ENCODE data around the gene TSPAN9. TPM values are rescaled to one million over a fixed set of nuclear protein-coding genes. Genes with fewer than 3 reads are reported as not detected.

The TSPAN9 gene
- total and polyA plus RNA-seq, 9 of the 15 experiments (the other 6 are each of a cell fraction or from before 2014, with no cell fraction given), result 0.23 to 2.1 (median 0.60) TPM; not detected in 2

DNA sequence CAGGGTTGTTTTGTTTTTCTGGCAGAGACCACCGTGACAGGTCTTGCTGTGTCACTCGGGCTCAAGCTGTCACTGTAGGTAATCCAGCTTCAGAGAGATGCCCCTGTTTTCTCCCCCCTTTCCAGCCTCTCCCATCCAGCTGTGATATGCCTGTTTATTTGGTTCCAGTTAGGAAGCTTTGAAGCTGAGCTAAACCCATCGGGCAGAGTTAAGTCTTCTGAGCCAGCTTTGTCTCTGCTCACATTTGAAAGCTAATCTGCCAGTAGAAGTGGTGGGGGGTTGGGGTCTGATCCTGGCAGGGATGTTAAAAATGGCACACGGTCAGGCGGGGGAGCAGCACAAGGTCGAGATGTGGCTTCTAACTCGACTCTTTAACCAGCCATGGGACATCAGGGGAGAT is 130.0 kb downstream of the TSPAN9 start:
- no TSS peak for BruUV-seq (replicated peaks)
- DNase-seq (ENCODE audit: extremely low read depth in 1 of 4, low spot score in 3 of 4) (no peak), FAIRE-seq (no peak), ATAC-seq (no peak)
- no peaks in the 10 kb centered on the region for H3K79me2 ChIP-seq (ENCODE audit: control insufficient read depth, insufficient read depth, low read length)
- H3K4me1 ChIP-seq (replicated peaks in 1 of 2; ENCODE audit: control insufficient read depth in 2 of 2, insufficient read depth in 2 of 2, low read length in 2 of 2), result no peaks in the 10 kb centered on the region
- POLR2A ChIA-PET, result interaction anchor here (0.7 kb wide), 2 partner anchors 15 to 61 kb away, joined by 3 read pairs; no protein-coding TSS in a partner anchor
- no peak overlapping the region for H3K9ac ChIP-seq (ENCODE audit: insufficient read depth in 1 of 2, low read depth in 2 of 2, low read length in 2 of 2)
- in situ Hi-C loops (cut with MboI) (no loop called here), intact Hi-C loops (cut with micrococcal nuclease) (loop anchor here (10.0 kb wide), 1 partner anchor 68 kb away; no protein-coding TSS in a partner anchor)
- H3K27ac ChIP-seq (ENCODE audit: extremely low read depth, low read depth, low read length), result no peak overlapping the region
- WGBS (ENCODE audit: insufficient coverage, low coverage, missing lambda C conversion rate), result 0% methylated on average over 5 of the region's 7 CpGs
- no peak overlapping the region for H3K4me3 ChIP-seq
- H2AFZ ChIP-seq (ENCODE audit: low read depth, low read length), result no peak overlapping the region
- H3K9me1 ChIP-seq (ENCODE audit: control insufficient read depth, insufficient read depth, low read length), result no peaks in the 10 kb centered on the region
- H3K4me2 ChIP-seq (ENCODE audit: insufficient read depth, low read length), result no peak overlapping the region
- peaks cover 0 to 6% of the 10 kb centered on the region in 2 experiments; a peak in 1 of 5 replicates for H3K27me3 ChIP-seq (ENCODE audit: control insufficient read depth in 2 of 2, insufficient read depth in 2 of 2, low read length in 2 of 2)
- CTCF ChIA-PET (ENCODE audit: low intra/inter-chr PET ratio), result no interaction called here
- H3K9me3 ChIP-seq (replicated peaks; ENCODE audit: control insufficient read depth, insufficient read depth, low read depth, low read length), result no peaks in the 10 kb centered on the region
- H4K20me1 ChIP-seq (replicated peaks; ENCODE audit: control insufficient read depth, insufficient read depth, low read length), result peaks cover 7% of the 10 kb centered on the region
- H3K36me3 ChIP-seq (ENCODE audit: control insufficient read depth, insufficient read depth, low read length), result no peaks in the 10 kb centered on the region
- TF ChIP-seq, protein P1, sequence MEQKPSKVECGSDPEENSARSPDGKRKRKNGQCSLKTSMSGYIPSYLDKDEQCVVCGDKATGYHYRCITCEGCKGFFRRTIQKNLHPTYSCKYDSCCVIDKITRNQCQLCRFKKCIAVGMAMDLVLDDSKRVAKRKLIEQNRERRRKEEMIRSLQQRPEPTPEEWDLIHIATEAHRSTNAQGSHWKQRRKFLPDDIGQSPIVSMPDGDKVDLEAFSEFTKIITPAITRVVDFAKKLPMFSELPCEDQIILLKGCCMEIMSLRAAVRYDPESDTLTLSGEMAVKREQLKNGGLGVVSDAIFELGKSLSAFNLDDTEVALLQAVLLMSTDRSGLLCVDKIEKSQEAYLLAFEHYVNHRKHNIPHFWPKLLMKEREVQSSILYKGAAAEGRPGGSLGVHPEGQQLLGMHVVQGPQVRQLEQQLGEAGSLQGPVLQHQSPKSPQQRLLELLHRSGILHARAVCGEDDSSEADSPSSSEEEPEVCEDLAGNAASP (IDR thresholded peaks at IDR 0.05), result no peak
- no peak for TF ChIP-seq NR1H2 (CRISPR knock-in tag; IDR thresholded peaks at IDR 0.05)
- TF ChIP-seq NR2F6 (CRISPR knock-in tag; IDR thresholded peaks at IDR 0.05), result no peak
- TF ChIP-seq POLR2AphosphoS5 (IDR thresholded peaks at IDR 0.05; ENCODE audit: control insufficient read depth, insufficient read depth, low read depth, low read length), result no peak
- no peak for TF ChIP-seq LCOR (CRISPR knock-in tag; IDR thresholded peaks at IDR 0.05)
- no peak for TF ChIP-seq CBX8 (IDR thresholded peaks at IDR 0.05; ENCODE audit: borderline replicate concordance, extremely low read depth, low read depth, low read length, poor library complexity, severe bottlenecking)
- TF ChIP-seq ZNF165 (CRISPR knock-in tag; IDR thresholded peaks at IDR 0.05; ENCODE audit: borderline replicate concordance), result no peak
- no peak for TF ChIP-seq SUPT5H (IDR thresholded peaks at IDR 0.05)
- TF ChIP-seq ZNF785 (CRISPR knock-in tag; IDR thresholded peaks at IDR 0.05), result no peak
- TF ChIP-seq HMGN3 (IDR thresholded peaks at IDR 0.05; ENCODE audit: borderline replicate concordance, extremely low read depth, insufficient read length, low read depth, low read length), result no peak
- TF ChIP-seq ADNP (tag; IDR thresholded peaks at IDR 0.05), result no peak
- TF ChIP-seq, protein P2, sequence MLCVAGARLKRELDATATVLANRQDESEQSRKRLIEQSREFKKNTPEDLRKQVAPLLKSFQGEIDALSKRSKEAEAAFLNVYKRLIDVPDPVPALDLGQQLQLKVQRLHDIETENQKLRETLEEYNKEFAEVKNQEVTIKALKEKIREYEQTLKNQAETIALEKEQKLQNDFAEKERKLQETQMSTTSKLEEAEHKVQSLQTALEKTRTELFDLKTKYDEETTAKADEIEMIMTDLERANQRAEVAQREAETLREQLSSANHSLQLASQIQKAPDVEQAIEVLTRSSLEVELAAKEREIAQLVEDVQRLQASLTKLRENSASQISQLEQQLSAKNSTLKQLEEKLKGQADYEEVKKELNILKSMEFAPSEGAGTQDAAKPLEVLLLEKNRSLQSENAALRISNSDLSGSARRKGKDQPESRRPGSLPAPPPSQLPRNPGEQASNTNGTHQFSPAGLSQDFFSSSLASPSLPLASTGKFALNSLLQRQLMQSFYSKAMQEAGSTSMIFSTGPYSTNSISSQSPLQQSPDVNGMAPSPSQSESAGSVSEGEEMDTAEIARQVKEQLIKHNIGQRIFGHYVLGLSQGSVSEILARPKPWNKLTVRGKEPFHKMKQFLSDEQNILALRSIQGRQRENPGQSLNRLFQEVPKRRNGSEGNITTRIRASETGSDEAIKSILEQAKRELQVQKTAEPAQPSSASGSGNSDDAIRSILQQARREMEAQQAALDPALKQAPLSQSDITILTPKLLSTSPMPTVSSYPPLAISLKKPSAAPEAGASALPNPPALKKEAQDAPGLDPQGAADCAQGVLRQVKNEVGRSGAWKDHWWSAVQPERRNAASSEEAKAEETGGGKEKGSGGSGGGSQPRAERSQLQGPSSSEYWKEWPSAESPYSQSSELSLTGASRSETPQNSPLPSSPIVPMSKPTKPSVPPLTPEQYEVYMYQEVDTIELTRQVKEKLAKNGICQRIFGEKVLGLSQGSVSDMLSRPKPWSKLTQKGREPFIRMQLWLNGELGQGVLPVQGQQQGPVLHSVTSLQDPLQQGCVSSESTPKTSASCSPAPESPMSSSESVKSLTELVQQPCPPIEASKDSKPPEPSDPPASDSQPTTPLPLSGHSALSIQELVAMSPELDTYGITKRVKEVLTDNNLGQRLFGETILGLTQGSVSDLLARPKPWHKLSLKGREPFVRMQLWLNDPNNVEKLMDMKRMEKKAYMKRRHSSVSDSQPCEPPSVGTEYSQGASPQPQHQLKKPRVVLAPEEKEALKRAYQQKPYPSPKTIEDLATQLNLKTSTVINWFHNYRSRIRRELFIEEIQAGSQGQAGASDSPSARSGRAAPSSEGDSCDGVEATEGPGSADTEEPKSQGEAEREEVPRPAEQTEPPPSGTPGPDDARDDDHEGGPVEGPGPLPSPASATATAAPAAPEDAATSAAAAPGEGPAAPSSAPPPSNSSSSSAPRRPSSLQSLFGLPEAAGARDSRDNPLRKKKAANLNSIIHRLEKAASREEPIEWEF (CRISPR knock-in tag; IDR thresholded peaks at IDR 0.05), result no peak
- TF ChIP-seq ZBTB8A (IDR thresholded peaks at IDR 0.05; ENCODE audit: partially characterized antibody), result no peak
- no peak for TF ChIP-seq EHMT2 (IDR thresholded peaks at IDR 0.05)

All from K562 (cell line).